Psoas muscle (tissue), 8 donors: ENCODE results near the gene TESK2. TPM values are rescaled to one million over a fixed set of nuclear protein-coding genes. Genes with fewer than 3 reads are reported as not detected.
A peak's percentile ranks its signal among the peaks of the same experiment; 100 is the strongest.

Source experiments
- ATAC-seq, 4 donors: fragments of 200-7000 bp; cut with Tn5 transposase; one replicate each; pipeline ENCODE4 v1.9.1; 2020; ENCODE audit warnings: moderate library complexity in 3 of 4, mild to moderate bottlenecking in 2 of 4
- DNase-seq, 2 donors: peaks; one replicate each; pipeline ENCODE4 v3.0.0-alpha.2; 2020
- H3K27ac ChIP-seq: fragments of 200-600 bp; one replicate; pipeline ENCODE4 v1.8.0; 2022
- H3K27me3 ChIP-seq, 3 donors: fragments of 200-600 bp in 1 of 3; one replicate each; pipeline versions ENCODE4 v1.6.1 to v1.8.0; 2013 to 2022; ENCODE audit warnings: low read length in 2 of 3, mild to moderate bottlenecking in 2 of 3, moderate library complexity in 1 of 3; ENCODE audit not compliant: insufficient read depth in 3 of 3
- H3K36me3 ChIP-seq, 2 donors: fragments of 200-600 bp in 1 of 2; one replicate each; pipeline versions ENCODE4 v1.6.1 to v1.8.0; 2013 to 2022; ENCODE audit warnings: low read depth in 1 of 2, mild to moderate bottlenecking in 1 of 2, moderate library complexity in 1 of 2; ENCODE audit not compliant: insufficient read depth in 1 of 2
- H3K4me1 ChIP-seq: fragments of 200-600 bp; one replicate; pipeline ENCODE4 v1.8.0; 2022
- H3K4me3 ChIP-seq: fragments of 200-600 bp; one replicate; pipeline ENCODE4 v1.8.0; 2022; ENCODE audit warnings: mild to moderate bottlenecking
- H3K9me3 ChIP-seq: fragments of 200-600 bp; one replicate; pipeline ENCODE4 v1.8.0; 2022
- CTCF ChIP-seq: fragments of 200-600 bp; IDR thresholded peaks from one replicate; pipeline ENCODE4 v1.8.0; 2022; ENCODE audit warnings: antibody characterized with exemption
- WGBS, 3 donors: extraction: QIAGEN DNeasy Blood & Tissue Kit; methylation state at CpG; one replicate each; pipeline versions ENCODE4 v1.1.6 to v1.1.7; 2013; 5-methylcytosine and 5-hydroxymethylcytosine counted together
- intact Hi-C, 2 donors: fragments of 100-400 bp; cut with DNase I; formaldehyde crosslinking; loops; one replicate each; pipeline versions ENCODE4 v1.11.0 to v1.14.2; 2022
- polyA plus RNA-seq, 3 donors: library from polyadenylated mRNA; stranded (reverse); fragments of 200-250 nt; gene quantifications; one replicate each; pipeline ENCODE4 v1.2.3, GENCODE V29; 2013
- total RNA-seq, 4 donors: library from RNA; stranded (reverse); fragmentation: NEBNext Ultra II Directional in 2 of 4; extraction: Animal tissue kit (Norgen Biotek cat#: 25700) in 2 of 4; gene quantifications; one replicate each; pipeline versions ENCODE4 v1.2.1 to v1.2.4, GENCODE V29; 2021 to 2023
- donor health status: healthy with polysubstance abuse.
- donor health status: DM: no; HTN: no; CAD: no; lungs with moderate emphysema.
- donor health status: Bipolar disorder and iron deficiency.
- donor health status: healthy.
- donor health status: DM: yes; HTN: yes; CAD: no.
- donor health status: DM: no; HTN: no; CAD: no.
- donor health status: DM: no; HTN: no; CAD: no.
- donor health status: DM: yes; HTN: yes; CAD: no.

Gene TESK2
- total and polyA plus RNA-seq, 7 donors = 0.73 to 5.0 (median 2.2) TPM

- ATAC-seq (peak in 3 of 4 donors; percentile 1 to 8 (median 3)), DNase-seq (no peak)
- intact Hi-C loops = no loop called here
- Histone ChIP-seq H3K36me3 (peaks cover 0 to 34% of the 10 kb centered on the region in 2 donors), H3K9me3 (no peaks in the 10 kb centered on the region), H3K27me3 (no peaks in the 10 kb centered on the region), H3K27ac (peak overlapping the region; percentile 7), H3K4me3 (peak overlapping the region; percentile 72), H3K4me1 (peaks cover 15% of the 10 kb centered on the region)
- no peak for TF ChIP-seq CTCF
- 49 to 63% (median 55%) methylated on average over 19 of the region's 19 CpGs for WGBS, 3 donors
Observed at GRCh38 chr1:45327644-45328515, 163.1 kb downstream of the TESK2 start.

GRCh38 chr1:45326627-45327623, 164.0 kb downstream of the TESK2 start, which contains the start of gene HPDL:
TSS of gene HPDL (plus strand) at chr1:45326895. CDS start at chr1:45327149, 254 bp downstream.
- DNase-seq (peak; percentile 71 to 82), ATAC-seq (peak; percentile 81 to 93 (median 86))
- peaks cover 0 to 25% of the 10 kb centered on the region in 2 donors for H3K36me3 ChIP-seq
- no peaks in the 10 kb centered on the region for H3K9me3 ChIP-seq
- peaks cover 15% of the 10 kb centered on the region for H3K4me1 ChIP-seq
- intact Hi-C loops = no loop called here
- WGBS, 3 donors = 5 to 8% (median 8%) methylated on average over 88 to 96 of the region's 96 CpGs
- no peaks in the 10 kb centered on the region for H3K27me3 ChIP-seq
- peak within 1 kb of the TSS; percentile 72 for H3K4me3 ChIP-seq
- H3K27ac ChIP-seq = peak within 1 kb of the TSS; percentile 49
- TF ChIP-seq CTCF = no peak

- DNase-seq (no peak), ATAC-seq (peak in 1 of 4 donors; percentile 2)
- H3K27ac ChIP-seq = no peak overlapping the region
- no peaks in the 10 kb centered on the region for H3K27me3 ChIP-seq
- 39 to 46% (median 44%) methylated on average over 6 of the region's 6 CpGs for WGBS, 3 donors
- H3K4me1 ChIP-seq = peaks cover 15% of the 10 kb centered on the region
- H3K36me3 ChIP-seq = peaks cover 0 to 15% of the 10 kb centered on the region in 2 donors
- H3K4me3 ChIP-seq = no peak overlapping the region
- H3K9me3 ChIP-seq = no peaks in the 10 kb centered on the region
- intact Hi-C loops = no loop called here
- TF ChIP-seq CTCF = no peak
Observed at GRCh38 chr1:45325851-45326506, 165.0 kb downstream of the TESK2 start.

- no peak for TF ChIP-seq CTCF
- WGBS, 3 donors = 80 to 91% (median 83%) methylated on average over 10 of the region's 10 CpGs
- Histone ChIP-seq H3K9me3 (no peaks in the 10 kb centered on the region), H3K4me1 (peaks cover 6% of the 10 kb centered on the region), H3K27ac (no peak overlapping the region), H3K4me3 (no peak overlapping the region), H3K36me3 (no peaks in the 10 kb centered on the region), H3K27me3 (no peaks in the 10 kb centered on the region)
- DNase-seq = no peak
- intact Hi-C loops = no loop called here
- ATAC-seq = no peak
Observed at GRCh38 chr1:45322486-45323040, 168.4 kb downstream of the TESK2 start.
